HEK293 (cell line): ENCODE results near the gene TANC1.

Experiments
- CTCF ChIA-PET: fragments of 350-600 bp; formaldehyde crosslinking; extraction: SDS; loops from one replicate; lab custom pipeline; 2021; ENCODE audit warnings: antibody characterized with exemption; lab: Yijun Ruan, JAX
- POLR2A ChIA-PET: fragments of 300-600 bp; formaldehyde crosslinking; extraction: SDS; loops from one replicate; lab custom pipeline; 2020; ENCODE audit warnings: antibody characterized with exemption, inconsistent platforms; lab: Yijun Ruan, JAX
- H3K27ac ChIP-seq: fragments of 200-500 bp; sonication (Bioruptor generic); 2 replicates; pipeline ENCODE4 v1.5.1; 2014; ENCODE audit warnings: low read depth, low read length, control low read depth, inconsistent platforms; ENCODE audit errors: extremely low read depth
- H3K36me3 ChIP-seq, 2 experiments: fragments of 200-500 bp in 1 of 2; sonication (Bioruptor generic) in 1 of 2; 1 replicate in 1 of 2; 2 replicates in 1 of 2; pipeline ENCODE4 v1.5.1; 2014 to 2017; ENCODE audit warnings: inconsistent platforms in 2 of 2, low read length in 2 of 2; ENCODE audit not compliant: control insufficient read depth in 2 of 2, insufficient read depth in 1 of 2
- H3K4me1 ChIP-seq: fragments of 200-500 bp; sonication (Bioruptor generic); 2 replicates; pipeline ENCODE4 v1.5.1; 2014; ENCODE audit warnings: mild to moderate bottlenecking, low read length, inconsistent platforms; ENCODE audit not compliant: control insufficient read depth, insufficient read depth
- H3K4me3 ChIP-seq: 2 replicates; pipeline ENCODE4 v1.5.1; 2011; ENCODE audit warnings: low read depth, mild to moderate bottlenecking, control low read depth, low read length, moderate library complexity
- H3K9me3 ChIP-seq: fragments of 200-500 bp; sonication (Bioruptor generic); 2 replicates; pipeline ENCODE4 v1.5.1; 2014; ENCODE audit warnings: low read depth, low read length, inconsistent platforms; ENCODE audit not compliant: control insufficient read depth, insufficient read depth
- FEZF1 ChIP-seq: fragments of 450-650 bp; formaldehyde crosslinking; IDR thresholded peaks from 2 replicates; pipeline ENCODE4 v1.5.1; 2016; ENCODE audit warnings: missing biosample characterization, missing genetic modification characterization
- KLF1 ChIP-seq: fragments of 450-650 bp; formaldehyde crosslinking; IDR thresholded peaks from 2 replicates; pipeline ENCODE4 v1.5.1; 2016; ENCODE audit warnings: missing biosample characterization, missing genetic modification characterization
- TCF7L2 ChIP-seq: IDR thresholded peaks from 2 replicates; pipeline ENCODE4 v1.6.1; 2011; ENCODE audit warnings: low read depth, mild to moderate bottlenecking, inconsistent platforms, low read length, moderate library complexity, borderline replicate concordance
- ZBTB49 ChIP-seq: fragments of 450-650 bp; formaldehyde crosslinking; IDR thresholded peaks from 2 replicates; pipeline ENCODE4 v1.5.1; 2016; ENCODE audit warnings: missing biosample characterization, missing genetic modification characterization, low read depth
- ZBTB7A ChIP-seq: fragments of 450-650 bp; formaldehyde crosslinking; IDR thresholded peaks from 2 replicates; pipeline ENCODE4 v1.5.1; 2016; ENCODE audit warnings: low read depth, missing biosample characterization, missing genetic modification characterization
- ZFHX2 ChIP-seq: fragments of 450-650 bp; formaldehyde crosslinking; conservative IDR thresholded peaks from 2 replicates; pipeline ENCODE4 v1.5.1; 2016; ENCODE audit warnings: missing biosample characterization, missing genetic modification characterization
- ZFP69B ChIP-seq: fragments of 450-650 bp; formaldehyde crosslinking; IDR thresholded peaks from 2 replicates; pipeline ENCODE4 v1.5.1; 2016; ENCODE audit warnings: missing biosample characterization, missing genetic modification characterization
- ZNF211 ChIP-seq: fragments of 450-650 bp; formaldehyde crosslinking; IDR thresholded peaks from 2 replicates; pipeline ENCODE4 v1.5.1; 2016; ENCODE audit warnings: low read depth, missing biosample characterization, missing genetic modification characterization
- ZNF221 ChIP-seq: fragments of 450-650 bp; formaldehyde crosslinking; IDR thresholded peaks from 2 replicates; pipeline ENCODE4 v1.5.1; 2017; ENCODE audit warnings: missing biosample characterization, missing genetic modification characterization, borderline replicate concordance
- ZNF280D ChIP-seq: fragments of 450-650 bp; formaldehyde crosslinking; IDR thresholded peaks from 2 replicates; pipeline ENCODE4 v1.5.1; 2016; ENCODE audit warnings: missing biosample characterization, missing genetic modification characterization
- ZNF324 ChIP-seq: fragments of 450-650 bp; formaldehyde crosslinking; IDR thresholded peaks from 2 replicates; pipeline ENCODE4 v1.5.1; 2016; ENCODE audit warnings: missing biosample characterization, missing genetic modification characterization
- ZNF366 ChIP-seq: fragments of 450-650 bp; formaldehyde crosslinking; conservative IDR thresholded peaks from 2 replicates; pipeline ENCODE4 v1.5.1; 2016; ENCODE audit warnings: missing biosample characterization, missing genetic modification characterization
- ZNF404 ChIP-seq: fragments of 450-650 bp; formaldehyde crosslinking; IDR thresholded peaks from 2 replicates; pipeline ENCODE4 v1.5.1; 2017; ENCODE audit warnings: missing biosample characterization, missing genetic modification characterization
- ZNF624 ChIP-seq: fragments of 450-650 bp; formaldehyde crosslinking; IDR thresholded peaks from 2 replicates; pipeline ENCODE4 v1.5.1; 2017; ENCODE audit warnings: missing biosample characterization, missing genetic modification characterization
- ZNF645 ChIP-seq: fragments of 450-650 bp; formaldehyde crosslinking; IDR thresholded peaks from 2 replicates; pipeline ENCODE4; 2016; ENCODE audit warnings: missing biosample characterization, missing genetic modification characterization
- ZNF658 ChIP-seq: fragments of 450-650 bp; formaldehyde crosslinking; IDR thresholded peaks from 2 replicates; pipeline ENCODE4; 2016; ENCODE audit warnings: missing biosample characterization, missing genetic modification characterization
- ZNF843 ChIP-seq: fragments of 450-650 bp; formaldehyde crosslinking; IDR thresholded peaks from 2 replicates; pipeline ENCODE4 v1.5.1; 2016; ENCODE audit warnings: missing biosample characterization, missing genetic modification characterization
- TF ChIP-seq, protein P1 (sequence below): fragments of 450-650 bp; formaldehyde crosslinking; IDR thresholded peaks from 2 replicates; pipeline ENCODE4 v1.5.1; 2017; ENCODE audit warnings: missing biosample characterization, missing genetic modification characterization
- TF ChIP-seq, protein P2 (sequence below): fragments of 450-650 bp; formaldehyde crosslinking; optimal IDR thresholded peaks from 2 replicates; pipeline ENCODE3; 2016; ENCODE audit warnings: missing biosample characterization, mild to moderate bottlenecking, missing genetic modification characterization

TANC1 gene

DNA sequence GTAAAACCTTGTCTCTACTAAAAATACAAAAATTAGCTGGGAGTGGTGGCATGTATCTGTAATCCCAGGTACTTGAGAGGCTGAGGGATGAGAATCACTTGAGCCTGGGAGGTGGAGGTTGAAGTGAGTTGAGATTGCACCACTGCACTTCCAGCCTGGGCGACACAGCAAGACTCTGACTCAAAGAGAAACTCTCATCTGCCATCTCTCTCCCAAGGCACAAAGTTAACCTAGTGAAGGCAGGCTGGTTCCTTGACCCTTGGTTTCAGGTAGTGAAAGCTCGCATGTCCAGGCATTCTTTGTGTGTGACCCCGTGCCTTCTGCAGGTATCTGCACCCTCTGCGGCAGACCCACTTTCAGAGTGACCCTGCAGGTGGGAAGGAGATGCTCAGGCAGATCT, 218.0 kb downstream of the TANC1 start (continued):
- TF ChIP-seq ZBTB49 (tag by site-specific recombination) (no peak), ZBTB7A (no peak), ZNF366 (tag by site-specific recombination) (no peak), ZNF221 (no peak), ZFP69B (tag by site-specific recombination) (no peak)

GRCh38 chr2:159187106-159187505, 218.7 kb downstream of the TANC1 start:
- Histone ChIP-seq H3K27ac (no peak overlapping the region), H3K36me3 (peaks cover 0 to 59% of the 10 kb centered on the region in 2 experiments; a peak in 2 of 3 replicates), H3K4me1 (no peaks in the 10 kb centered on the region), H3K9me3 (no peaks in the 10 kb centered on the region), H3K4me3 (no peak overlapping the region)
- ChIA-PET CTCF (interaction anchor here (0.7 kb wide), 1 partner anchor 148 kb away, joined by 3 read pairs; no protein-coding TSS in a partner anchor), POLR2A (no interaction called here)
- TF ChIP-seq TCF7L2 (no peak), ZNF404 (tag by site-specific recombination) (no peak), ZNF211 (tag by site-specific recombination) (no peak), ZNF645 (tag by site-specific recombination) (no peak), ZNF658 (tag by site-specific recombination) (no peak), ZFHX2 (no peak), FEZF1 (no peak), ZNF280D (no peak), ZNF843 (tag by site-specific recombination) (no peak), ZNF624 (tag by site-specific recombination) (no peak), KLF1 (tag by site-specific recombination) (no peak), ZNF324 (tag by site-specific recombination) (no peak)
- TF ChIP-seq, protein P1, sequence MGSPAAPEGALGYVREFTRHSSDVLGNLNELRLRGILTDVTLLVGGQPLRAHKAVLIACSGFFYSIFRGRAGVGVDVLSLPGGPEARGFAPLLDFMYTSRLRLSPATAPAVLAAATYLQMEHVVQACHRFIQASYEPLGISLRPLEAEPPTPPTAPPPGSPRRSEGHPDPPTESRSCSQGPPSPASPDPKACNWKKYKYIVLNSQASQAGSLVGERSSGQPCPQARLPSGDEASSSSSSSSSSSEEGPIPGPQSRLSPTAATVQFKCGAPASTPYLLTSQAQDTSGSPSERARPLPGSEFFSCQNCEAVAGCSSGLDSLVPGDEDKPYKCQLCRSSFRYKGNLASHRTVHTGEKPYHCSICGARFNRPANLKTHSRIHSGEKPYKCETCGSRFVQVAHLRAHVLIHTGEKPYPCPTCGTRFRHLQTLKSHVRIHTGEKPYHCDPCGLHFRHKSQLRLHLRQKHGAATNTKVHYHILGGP (tag by site-specific recombination), result no peak
- TF ChIP-seq, protein P2, sequence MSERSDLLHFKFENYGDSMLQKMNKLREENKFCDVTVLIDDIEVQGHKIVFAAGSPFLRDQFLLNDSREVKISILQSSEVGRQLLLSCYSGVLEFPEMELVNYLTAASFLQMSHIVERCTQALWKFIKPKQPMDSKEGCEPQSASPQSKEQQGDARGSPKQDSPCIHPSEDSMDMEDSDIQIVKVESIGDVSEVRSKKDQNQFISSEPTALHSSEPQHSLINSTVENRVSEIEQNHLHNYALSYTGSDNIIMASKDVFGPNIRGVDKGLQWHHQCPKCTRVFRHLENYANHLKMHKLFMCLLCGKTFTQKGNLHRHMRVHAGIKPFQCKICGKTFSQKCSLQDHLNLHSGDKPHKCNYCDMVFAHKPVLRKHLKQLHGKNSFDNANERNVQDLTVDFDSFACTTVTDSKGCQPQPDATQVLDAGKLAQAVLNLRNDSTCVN (tag by site-specific recombination), result no peak
